ENCODE measurements around the gene CNPY3. TPM values are rescaled to one million over a fixed set of nuclear protein-coding genes. Genes with fewer than 3 reads are reported as not detected.

Gene CNPY3
- total RNA-seq, 1 experiment from 2014 or later = 33.4 TPM

DNA sequence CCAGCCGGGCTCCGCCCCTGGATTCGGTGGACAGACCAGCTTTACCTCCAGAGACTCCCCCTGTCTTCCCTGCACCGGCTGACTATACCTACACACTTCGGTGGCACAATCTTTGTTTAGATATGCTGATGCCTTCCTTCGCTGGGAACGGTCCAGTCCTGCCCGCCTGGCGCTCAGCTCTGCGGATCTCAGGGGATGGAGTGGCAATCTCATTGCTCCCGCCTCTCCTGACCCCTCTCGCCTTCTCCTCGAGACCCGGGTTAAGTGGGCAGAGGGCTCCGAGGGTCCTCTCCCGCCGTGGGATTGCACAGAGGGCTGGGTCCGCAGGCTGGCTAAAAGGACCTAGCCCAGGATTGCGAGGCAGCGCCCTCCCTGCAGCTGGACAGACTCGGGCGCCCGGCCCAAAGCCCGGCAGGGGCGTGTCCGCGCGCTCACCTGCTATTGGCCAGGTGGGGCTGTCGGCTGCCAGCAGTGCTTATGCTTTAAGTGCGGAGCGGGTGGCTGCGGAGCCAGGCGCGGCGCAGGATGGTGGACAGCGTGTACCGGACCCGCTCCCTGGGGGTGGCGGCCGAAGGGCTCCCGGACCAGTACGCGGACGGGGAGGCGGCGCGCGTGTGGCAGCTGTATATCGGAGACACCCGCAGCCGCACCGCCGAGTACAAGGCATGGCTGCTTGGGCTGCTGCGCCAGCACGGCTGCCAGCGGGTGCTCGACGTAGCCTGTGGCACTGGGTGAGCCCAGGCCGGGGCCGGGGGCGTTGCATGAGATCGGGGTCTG, 31.2 kb downstream of the CNPY3 start, which contains the start of gene GNMT:
TSS of gene GNMT (plus strand) at position 512 of the 777 bp plus-strand sequence. CDS start at position 526, 14 bp downstream.
- DNase-seq (ENCODE audit: low read depth) = peak; percentile 55

DNA sequence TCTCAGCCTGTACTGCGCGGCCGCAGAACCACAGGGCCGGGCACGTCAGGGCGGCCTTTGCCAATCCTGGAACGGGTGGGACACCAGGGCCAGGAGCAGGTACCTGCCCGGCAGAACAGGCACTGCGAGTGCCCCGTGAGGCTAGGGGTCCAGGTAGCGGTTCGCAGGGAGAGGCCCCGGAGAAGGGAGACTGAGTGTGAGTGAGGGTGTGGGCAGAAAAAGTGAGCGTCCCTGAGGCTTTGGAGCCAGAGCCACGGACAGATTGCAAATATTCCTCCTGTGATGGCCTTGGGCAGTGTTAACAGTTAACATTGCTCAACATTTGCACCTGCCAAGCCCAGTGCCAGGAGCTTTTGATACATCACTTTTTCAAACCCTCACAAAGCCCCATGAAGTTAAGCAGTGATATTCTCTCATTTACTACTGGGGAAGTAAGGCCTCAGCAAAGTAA, 31.8 kb downstream of the CNPY3 start:
- no peak for DNase-seq (ENCODE audit: low read depth)

DNA sequence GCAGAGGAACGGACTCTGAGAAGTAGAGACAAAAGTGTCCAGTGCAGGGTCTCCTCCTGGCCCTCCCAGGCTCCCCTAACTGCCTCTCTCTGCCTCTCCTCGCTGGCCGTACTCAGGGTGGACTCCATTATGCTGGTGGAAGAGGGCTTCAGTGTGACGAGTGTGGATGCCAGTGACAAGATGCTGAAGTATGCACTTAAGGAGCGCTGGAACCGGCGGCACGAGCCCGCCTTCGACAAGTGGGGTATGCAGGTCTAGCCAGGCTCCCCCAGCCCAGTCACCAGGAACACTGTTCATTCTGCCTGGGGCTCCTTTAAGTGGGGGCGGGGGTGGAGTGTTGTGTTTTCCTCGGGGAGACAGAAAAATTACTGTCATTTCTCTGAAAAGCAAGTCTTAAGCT, 32.8 kb downstream of the CNPY3 start:
- DNase-seq (ENCODE audit: low read depth) = no peak

DNA sequence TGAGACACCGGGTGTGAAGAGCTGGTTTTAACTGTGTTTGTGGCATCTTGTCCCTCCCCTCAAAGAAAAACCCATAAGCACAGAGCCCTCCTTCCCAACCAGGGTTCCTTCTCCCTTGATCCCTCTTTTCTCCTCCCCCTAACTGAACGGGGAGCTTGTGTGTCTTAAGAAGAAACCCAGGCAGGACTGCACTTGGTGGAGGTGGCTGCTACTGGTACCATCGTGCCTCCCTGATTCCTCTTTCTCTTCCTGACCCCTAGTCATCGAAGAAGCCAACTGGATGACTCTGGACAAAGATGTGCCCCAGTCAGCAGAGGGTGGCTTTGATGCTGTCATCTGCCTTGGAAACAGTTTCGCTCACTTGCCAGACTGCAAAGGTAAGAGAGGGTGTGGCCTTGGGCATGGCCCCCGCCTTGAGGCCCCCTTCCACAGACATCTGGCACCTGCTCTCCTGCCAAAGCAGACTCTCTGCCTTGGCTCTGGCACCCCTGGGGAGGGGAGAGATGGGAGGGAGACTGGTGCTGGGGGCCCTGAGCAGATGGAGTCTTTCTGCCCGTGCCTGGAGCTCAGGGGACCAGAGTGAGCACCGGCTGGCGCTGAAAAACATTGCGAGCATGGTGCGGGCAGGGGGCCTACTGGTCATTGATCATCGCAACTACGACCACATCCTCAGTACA, 33.4 kb downstream of the CNPY3 start:
- DNase-seq (ENCODE audit: low read depth) = no peak

DNA sequence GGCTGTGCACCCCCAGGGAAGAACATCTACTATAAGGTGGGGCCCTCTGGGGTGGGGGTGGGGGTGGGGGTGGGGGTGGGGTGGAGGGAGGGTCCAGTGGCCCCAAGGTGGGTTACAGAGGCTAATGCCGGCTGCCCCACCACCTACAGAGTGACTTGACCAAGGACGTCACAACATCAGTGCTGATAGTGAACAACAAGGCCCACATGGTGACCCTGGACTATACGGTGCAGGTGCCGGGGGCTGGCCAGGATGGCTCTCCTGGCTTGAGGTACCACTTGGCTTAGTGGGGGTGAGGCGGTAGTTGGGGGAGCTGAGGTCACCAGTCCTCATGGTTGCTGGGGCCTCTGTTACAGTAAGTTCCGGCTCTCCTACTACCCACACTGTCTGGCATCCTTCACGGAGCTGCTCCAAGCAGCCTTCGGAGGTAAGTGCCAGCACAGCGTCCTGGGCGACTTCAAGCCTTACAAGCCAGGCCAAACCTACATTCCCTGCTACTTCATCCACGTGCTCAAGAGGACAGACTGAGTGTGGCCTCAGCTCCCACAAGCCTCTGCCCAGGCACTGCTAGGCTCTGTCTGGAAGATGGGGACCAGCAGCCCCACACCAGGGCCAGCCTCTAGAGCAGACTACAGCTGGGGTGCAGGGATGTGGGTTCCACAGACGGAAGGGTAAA, 34.0 kb downstream of the CNPY3 start:
- no peak for DNase-seq (ENCODE audit: low read depth)

DNA sequence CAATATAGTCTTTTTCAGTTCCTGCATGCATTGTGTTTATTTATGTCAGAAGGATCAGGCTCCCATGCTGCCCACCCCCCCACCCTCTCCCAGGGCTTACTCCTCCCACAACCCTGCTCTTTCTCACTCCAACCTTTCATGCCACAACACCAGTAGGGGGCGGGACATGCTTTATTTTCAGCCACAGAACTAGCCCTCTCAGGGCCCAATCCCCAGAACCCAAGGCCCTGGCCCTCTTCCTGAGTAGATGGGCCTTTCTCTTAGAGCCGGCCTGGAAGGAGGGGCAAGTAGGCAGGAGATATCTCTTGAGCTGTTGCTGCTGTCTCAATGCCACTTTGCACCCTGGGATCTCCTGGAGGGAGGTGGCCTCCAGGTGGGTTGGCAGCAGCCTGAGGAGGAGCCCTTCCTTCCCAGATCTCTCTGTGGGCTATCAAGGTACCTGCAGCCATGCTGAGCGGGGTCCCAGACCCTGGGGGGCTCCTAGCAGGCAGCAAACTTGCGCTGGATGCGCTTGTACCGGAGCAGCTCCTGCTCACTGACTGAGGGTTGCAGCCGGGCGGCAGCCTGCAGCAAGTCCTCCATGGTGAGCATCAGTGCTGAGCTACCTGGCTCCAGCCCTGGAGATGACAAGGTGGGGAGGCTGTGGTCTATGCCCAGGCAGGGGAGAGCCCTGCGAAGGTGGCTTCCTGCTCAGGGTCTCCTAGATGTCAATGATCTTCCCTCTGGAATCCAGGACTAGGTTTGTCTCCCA, 34.8 kb downstream of the CNPY3 start:
- peak; percentile 64 for DNase-seq (ENCODE audit: low read depth)

DNA sequence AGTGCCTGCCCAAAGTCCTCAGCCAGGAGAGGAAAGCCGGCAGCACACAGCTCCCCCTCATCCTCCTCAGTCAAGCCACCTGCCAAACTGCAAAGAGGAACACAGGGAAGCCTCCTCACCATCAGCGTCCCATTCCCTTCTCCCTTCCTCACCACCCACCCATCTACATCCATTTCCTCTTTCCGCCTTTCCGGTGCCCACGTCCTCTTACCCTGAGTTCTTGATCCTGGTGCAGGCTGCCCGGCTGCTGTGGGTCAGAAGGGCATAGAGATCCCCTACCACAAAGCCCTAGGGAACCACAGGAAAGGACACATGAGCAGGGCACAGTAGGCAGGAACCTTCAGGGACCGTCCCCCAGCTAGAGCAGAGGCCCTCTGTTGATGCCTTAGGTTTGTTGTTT, 37.3 kb downstream of the CNPY3 start:
- no peak for DNase-seq (ENCODE audit: low read depth)

DNA sequence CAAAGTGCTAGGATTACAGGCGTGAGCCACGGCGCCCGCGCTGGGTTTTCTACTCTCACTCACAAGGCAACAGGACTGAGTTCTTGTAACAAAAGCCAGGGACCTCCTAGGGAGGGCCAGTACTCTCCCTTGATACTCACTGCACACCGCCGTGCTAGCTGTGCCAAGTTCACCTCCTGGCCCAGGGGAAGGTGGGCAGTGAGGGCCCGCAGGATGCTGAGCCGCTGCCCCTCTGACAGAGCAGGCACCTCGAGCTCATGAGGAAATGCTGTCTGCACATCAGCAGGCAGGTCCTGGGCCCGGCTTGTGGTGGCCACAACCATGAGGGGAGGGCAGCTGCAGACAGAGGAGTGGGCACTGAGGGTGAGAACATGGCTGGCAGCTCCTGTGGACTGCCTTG, 37.9 kb downstream of the CNPY3 start:
- DNase-seq (ENCODE audit: low read depth) = no peak

DNA sequence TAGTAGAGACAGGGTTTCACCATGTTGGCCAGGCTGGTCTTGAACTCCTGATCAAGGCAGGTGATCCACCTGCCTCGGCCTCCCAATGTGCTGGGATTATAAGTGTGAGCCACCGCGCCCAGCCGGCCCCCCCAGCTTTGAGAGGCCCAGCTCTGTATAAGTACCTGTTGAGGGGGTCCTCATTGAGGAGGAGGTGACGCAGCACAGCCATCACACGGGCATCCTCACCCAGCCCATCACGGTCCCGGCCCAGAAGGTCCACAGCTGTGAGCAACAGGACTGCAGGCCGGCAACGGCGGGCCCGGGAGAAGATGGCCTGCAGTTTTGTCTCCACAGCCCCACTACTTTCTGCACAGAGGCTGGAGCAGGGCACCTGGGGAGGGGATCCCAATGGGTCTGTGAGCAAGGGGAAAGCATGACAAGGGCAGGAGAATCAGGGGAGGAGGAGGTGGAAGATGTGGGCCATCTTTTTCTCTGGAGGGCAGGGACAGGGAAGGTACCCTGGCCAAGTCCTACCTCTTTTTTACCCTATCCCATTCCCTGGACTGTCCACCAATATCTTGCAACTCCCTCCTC, 38.9 kb downstream of the CNPY3 start:
- DNase-seq (ENCODE audit: low read depth) = no peak

DNA sequence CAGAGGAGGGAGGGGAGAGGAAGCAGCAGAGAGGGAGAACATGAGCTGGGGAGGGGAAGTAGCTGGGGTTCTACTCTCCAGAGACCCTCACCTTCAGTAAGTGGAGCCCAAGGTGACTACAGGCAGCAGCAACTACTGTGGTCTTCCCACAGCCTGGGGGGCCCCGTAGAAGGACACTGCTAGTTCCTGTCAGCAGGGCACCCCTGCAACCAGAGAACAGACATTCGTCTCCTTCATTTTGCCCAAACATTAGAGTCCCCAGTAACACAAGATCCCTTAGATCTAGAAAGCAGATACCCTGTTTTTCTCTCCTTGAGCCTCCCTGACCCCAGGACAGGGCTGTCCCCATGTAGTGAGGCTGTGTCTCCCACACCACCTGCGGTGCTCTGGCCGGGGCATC, 39.5 kb downstream of the CNPY3 start:
- no peak for DNase-seq (ENCODE audit: low read depth)

DNA sequence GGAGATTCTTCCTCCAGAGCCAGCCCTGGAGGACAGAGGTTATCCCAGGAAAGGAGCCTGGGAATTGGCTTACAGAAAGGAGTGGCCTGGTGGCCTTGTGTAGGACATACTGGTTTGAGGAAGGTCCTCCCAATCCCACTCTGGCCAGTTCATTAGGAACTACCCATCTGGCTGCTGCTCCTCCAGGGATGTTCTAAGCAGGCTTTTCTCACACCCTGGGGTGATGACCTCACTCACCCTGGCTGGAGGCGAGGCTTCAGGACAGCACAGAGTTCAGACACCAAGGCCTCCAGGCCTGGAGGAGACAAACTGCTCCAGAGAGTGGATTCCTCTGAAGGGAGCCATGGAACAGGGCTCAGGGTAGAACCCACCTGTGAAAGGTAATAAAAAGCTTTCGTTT, 40.2 kb downstream of the CNPY3 start:
- DNase-seq (ENCODE audit: low read depth) = no peak

DNA sequence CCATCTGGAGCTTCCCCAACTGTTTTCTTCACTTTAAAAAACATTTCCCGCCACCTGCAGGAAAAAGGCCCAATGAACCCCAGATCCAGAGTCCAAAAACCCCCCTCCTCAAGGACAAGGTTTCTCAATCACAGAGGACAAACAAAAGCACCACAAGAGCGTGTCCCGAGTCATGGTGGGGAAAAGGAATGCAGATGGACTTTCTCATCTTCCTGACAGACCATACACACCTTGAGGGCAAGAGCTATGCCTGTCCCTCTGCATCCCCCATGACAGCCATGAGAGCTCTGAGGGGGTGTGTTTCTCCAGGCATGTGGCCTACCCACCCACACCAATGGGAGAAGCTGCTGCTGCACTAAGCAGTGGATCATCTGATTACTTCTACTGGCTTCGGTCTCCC, 40.7 kb downstream of the CNPY3 start:
- no peak for DNase-seq (ENCODE audit: low read depth)

DNA sequence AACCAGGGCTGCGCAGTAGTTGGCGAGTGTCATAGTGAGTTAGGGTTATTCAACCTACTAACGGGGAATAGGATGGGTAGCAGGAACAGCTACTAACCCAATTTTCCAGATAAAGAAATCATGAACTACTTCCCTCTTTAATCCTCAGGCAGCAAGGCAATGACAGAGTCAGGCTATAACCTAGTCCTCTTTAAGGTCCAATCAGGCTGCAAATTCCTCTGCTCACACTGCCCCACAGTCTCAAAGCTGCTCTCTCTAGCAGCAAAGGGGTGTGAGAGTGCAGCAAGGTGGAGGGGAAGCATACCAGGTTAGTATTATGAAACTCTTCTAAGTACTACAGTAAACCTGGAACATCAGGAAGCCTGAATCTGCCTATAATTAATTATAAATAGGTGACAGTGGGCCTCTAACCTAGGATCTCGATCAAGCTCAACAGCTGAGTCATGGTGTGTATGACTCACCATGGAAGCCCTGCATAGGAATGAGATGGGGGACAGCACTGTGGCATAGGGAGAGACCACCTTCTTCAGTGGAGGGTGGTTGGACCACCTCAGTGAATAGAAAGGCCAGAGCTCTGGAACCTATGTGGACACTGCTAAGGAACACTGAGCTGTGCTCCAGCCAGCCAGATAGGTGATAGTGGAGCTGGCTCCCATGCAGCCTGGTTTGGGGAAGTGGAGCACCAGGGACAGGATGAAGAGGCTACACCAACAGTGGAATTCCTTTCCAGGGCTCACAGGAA, 41.8 kb downstream of the CNPY3 start:
- peak; percentile 55 for DNase-seq (ENCODE audit: low read depth)

DNA sequence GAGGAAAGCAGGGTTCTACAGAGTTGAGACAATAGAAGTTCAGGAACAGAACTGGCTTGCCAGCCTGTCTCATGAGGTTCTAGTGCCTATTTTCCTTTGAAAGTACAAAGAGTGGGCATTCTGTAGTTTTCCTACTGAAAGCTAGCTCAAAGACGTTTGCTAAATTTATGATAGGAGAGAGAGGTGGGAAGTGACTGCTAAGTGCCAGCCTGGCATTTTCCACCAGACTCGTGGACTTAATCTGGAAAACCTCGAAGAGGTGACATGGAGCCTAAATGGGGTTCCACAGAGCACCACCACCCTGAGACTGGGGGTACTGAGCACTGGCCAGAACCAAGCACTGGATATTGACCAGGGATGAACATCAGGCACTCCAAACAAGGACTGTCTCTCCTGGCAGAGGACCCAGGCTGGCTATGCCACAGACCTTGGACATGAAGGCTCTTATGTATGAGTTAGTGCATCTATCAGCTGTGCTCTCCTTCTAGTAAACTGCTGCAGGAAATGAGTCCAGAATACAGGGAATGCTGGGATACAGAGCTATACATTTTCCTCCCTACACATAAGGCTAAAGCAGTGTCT, 42.6 kb downstream of the CNPY3 start:
- no peak for DNase-seq (ENCODE audit: low read depth)

DNA sequence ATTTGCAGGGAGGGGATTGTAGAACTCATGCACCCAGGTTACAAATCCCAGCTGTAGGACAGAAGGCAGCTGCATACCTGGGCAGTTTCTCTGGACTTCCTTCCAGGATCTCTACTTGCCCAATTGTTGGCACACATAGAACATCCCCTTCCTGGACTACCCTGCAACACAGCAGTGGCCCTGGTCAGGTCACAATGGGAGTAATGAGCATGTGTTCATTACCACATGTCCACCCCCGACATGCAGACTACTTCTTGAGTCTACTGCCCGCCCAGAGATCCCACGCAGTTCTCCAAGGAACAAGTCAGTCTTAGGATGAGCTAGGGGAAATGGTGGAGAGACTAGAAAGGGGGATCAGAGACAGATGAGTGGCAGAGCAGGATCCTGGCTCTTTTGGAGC, 44.6 kb downstream of the CNPY3 start:
- DNase-seq (ENCODE audit: low read depth) = no peak

DNA sequence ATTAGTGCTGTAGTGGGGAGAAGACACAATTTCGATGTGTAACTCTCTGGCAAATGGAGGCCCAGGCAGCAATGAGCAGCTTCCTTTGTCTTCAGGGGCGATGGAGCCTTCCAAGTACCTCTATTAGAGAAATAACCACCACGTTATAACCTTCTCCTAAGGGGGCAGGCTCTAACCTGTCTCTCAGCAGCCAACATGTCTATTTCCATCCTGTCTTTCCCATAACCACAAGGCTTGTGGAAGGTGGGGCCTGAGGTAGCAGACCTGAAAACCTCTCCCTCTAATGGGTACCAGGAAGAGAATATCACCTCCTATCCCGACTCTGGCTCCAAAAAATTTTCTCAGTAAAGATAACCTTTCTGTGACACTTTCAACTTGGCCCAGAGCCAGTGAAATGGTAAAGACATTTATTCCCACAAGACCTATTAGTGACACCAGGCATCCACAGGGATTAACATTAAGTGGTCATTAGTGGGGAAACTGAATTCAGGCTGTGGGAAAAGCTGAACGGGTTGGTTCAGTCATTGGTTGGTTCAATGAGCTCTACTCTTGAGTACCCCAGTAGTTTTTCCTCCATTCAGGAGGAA, 45.7 kb downstream of the CNPY3 start:
- no peak for DNase-seq (ENCODE audit: low read depth)

DNA sequence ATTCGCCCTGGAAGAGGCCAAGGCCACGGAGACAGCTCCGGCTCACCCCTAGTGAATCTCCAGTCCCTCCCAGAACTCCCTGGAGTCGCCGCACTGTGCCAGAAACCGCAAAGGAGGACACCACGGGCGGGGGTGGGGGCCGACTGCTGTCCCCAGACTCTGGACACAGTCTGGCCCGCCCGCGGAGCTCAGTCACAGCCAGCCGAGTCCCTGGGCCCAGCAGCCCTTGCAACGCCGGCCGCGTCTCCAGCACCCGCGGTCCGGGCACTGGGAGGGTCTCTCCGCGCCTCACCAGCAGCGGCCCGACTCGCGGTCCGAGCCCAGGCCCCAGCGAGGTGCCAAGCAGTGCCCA, 49.2 kb downstream of the CNPY3 start:
- DNase-seq (ENCODE audit: low read depth) = peak; percentile 39

DNA sequence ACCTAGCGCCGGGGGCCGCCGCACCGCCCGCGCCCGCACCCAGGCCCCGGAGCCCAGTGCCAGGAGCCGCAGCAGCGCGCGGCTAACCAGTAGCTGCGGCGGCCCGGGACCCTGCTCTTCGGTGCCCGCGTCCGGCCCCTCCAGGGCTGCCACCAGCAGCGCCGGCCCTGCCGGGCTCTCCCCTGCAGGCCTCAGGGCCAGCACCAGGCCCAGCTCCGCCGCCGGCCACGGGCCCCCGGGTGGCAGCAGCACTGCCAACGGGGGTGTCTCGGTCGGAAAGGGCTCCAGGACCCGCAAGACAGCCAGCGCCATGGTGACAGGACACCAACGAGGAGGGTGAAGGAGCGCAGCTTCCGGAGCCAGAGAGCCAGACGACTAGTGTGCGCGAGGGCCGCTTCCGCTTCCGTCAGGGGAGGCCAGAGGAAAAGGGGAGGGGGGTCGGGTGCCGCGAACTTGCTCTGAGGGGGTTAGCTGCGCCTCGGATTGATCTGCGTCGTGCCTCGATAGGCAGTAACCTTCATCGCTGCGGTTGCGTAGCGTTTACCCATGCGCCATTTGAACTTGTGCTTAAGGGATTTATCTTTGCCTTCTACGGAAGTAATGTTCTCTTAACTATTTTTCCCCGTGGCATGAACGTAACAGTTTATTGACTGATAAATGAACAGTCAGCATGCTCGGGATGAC, 49.7 kb downstream of the CNPY3 start, which contains the start of gene PEX6:
TSS of gene PEX6 (minus strand) at position 343 of the 684 bp plus-strand sequence. CDS start at position 312, 31 bp downstream.
- DNase-seq (ENCODE audit: low read depth) = peak; percentile 97

DNA sequence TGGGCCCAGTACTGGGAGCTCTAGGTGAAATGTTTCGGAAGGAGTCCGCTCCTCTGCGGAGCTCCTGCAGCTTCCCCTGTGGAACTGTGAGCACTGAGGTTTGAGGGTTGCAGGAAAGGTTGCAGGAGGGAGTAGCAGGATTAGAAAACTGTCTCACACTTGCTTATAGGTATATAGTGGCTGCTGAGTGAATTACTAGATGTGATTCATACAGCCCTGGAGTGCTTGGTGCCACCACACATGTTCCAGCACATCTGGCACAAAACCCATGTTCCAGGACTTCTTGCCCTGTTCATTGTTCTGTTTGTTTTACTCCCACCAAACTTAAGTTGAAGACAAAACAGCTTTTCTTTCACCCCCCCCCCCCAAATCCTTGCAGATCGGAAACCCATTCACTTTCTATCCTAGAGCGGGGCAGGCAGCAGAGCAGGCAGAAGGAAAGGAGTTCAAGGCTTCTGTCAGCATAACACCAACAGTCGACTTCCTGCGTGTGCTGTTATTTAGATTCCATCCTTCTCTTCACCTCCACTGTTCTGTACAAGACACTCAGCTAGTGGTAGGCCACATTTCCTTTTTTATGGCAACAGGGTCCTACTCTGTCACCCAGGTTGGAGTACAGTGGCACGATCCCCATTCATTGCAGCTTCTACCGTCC, 50.4 kb downstream of the CNPY3 start:
- DNase-seq (ENCODE audit: low read depth) = peak; percentile 53
